AG09309 (cell line): ENCODE results near the gene KIAA0513.

Experiments
- DNase-seq: peaks from one replicate; pipeline ENCODE4 v3.0.0-alpha.2; 2010; ENCODE audit warnings: low read depth
- H3K4me3 ChIP-seq: 2 replicates; pipeline ENCODE4 v1.5.1; 2011; ENCODE audit warnings: mild to moderate bottlenecking, low read depth, low read length, moderate library complexity; ENCODE audit not compliant: control insufficient read depth
- TF ChIP-seq, protein P1 (sequence below): IDR thresholded peaks from 2 replicates; pipeline ENCODE4 v1.5.1; 2011; ENCODE audit warnings: mild to moderate bottlenecking, low read depth, low read length, inconsistent platforms; ENCODE audit not compliant: insufficient read depth, control insufficient read depth; ENCODE audit errors: missing control alignments

The KIAA0513 gene

GRCh38 chr16:85137323-85138072 lies 109.9 kb downstream of the KIAA0513 start:
- DNase-seq: peak; percentile 70
- H3K4me3 ChIP-seq: peak overlapping the region; percentile 12
- TF ChIP-seq, protein P1, sequence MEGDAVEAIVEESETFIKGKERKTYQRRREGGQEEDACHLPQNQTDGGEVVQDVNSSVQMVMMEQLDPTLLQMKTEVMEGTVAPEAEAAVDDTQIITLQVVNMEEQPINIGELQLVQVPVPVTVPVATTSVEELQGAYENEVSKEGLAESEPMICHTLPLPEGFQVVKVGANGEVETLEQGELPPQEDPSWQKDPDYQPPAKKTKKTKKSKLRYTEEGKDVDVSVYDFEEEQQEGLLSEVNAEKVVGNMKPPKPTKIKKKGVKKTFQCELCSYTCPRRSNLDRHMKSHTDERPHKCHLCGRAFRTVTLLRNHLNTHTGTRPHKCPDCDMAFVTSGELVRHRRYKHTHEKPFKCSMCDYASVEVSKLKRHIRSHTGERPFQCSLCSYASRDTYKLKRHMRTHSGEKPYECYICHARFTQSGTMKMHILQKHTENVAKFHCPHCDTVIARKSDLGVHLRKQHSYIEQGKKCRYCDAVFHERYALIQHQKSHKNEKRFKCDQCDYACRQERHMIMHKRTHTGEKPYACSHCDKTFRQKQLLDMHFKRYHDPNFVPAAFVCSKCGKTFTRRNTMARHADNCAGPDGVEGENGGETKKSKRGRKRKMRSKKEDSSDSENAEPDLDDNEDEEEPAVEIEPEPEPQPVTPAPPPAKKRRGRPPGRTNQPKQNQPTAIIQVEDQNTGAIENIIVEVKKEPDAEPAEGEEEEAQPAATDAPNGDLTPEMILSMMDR: no peak

GRCh38 chr16:85138073-85138824 lies 110.7 kb downstream of the KIAA0513 start:
- TF ChIP-seq, protein P1: no peak
- no peak for DNase-seq
- no peak overlapping the region for H3K4me3 ChIP-seq

GRCh38 chr16:85138825-85139627 lies 111.4 kb downstream of the KIAA0513 start:
- TF ChIP-seq, protein P1: no peak
- DNase-seq: no peak
- no peak overlapping the region for H3K4me3 ChIP-seq

DNA sequence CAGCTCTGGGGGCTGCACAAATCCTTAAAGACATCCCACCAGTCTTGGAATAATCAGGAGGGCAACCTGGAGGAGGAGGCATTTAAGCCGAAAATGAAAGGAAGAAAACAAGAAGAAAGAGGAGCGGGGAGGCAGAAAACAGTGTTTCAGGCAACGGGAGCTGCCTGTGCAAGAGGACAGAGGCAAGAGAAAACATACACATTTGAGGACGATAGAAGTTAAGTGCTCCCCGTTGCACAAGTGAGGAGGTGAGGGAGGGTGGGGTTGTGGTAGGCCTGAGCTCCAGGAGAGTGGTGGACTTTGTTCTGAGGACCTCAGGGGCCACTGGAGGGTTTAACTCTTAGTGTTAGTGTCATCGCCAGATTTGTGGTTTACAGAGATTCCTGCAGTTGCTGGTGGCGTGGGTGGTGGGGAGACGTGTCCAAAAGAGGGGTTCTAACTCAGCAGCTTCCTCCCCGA lies 112.3 kb downstream of the KIAA0513 start:
- no peak overlapping the region for H3K4me3 ChIP-seq
- TF ChIP-seq, protein P1: no peak
- DNase-seq: no peak

DNA sequence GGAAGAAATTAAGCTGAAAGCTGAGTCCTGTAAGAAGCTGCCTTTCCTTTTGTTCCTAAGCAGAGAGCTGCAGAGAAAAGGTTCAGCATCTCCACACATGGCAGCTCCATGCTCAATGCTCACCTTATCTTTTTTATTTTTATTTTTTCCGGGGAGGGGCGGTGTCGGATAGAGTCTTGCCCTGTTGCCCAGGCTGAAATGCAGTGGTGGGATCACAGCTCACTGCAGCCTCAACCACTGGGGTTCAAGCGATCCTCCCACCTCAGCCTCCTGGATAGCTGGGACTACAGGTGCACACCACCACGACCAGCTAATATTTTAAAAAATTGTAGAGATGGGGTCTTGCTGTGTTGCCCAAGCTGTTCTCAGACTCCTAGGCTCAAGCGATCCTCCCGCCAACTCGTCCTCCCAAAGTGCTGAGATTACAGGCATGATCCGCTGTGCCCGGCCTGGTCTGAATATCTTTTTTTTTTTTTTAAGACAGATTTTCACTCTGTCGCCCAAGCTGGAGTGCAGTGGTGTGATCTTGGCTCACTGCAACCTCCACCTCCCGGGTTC lies 112.9 kb downstream of the KIAA0513 start:
- no peak for DNase-seq
- no peak overlapping the region for H3K4me3 ChIP-seq
- TF ChIP-seq, protein P1: no peak

- DNase-seq: no peak
- no peak overlapping the region for H3K4me3 ChIP-seq
- TF ChIP-seq, protein P1: no peak
These were observed 114.0 kb downstream of the KIAA0513 start for GRCh38 chr16:85141491-85142128.
